ENCODE measurements around the gene TP53I11. TPM values are rescaled to one million over a fixed set of nuclear protein-coding genes. Genes with fewer than 3 reads are reported as not detected.

TP53I11 gene
- total RNA-seq, 1 donor from 2014 or later = 83.6 TPM

DNA sequence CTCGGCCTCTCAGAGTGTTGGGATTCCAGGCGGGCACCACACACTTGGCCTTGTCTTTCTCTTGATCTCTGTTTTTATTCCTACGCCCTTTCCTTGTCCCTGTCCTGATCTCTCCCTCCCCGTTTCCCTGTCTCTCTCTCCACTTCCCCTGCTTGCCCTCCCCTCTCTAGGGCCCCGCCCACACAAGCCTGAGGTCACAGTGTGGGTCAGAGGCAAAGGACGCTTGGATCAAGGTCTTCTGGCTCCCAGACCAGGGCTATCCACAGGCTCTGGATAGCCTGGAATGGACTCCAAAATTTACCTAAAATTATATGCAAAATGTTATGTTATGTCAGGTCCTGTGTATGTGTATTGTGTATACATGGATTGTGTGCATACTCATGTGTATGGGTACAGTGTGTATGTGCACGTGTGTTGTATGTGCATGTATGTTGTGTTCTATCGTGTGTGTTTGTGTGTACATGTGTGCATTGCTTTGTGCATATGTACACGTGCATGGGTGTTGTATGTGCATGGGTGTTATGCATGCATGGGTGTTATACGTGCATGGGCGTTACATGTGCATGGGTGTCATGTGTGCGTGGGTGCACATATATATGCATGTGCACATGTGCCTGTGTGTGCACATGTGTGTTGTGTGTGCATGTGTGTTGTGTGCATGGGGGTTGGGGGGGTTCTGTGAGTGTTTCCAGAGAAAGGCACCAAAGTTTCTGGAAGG lies 38.3 kb downstream of the TP53I11 start:
- no peaks in the 10 kb centered on the region for H3K27me3 Mint-ChIP-seq (ENCODE audit: low read depth)
- H3K27ac Mint-ChIP-seq (ENCODE audit: unreplicated experiment) = peak overlapping the region; percentile 93
- TF ChIP-seq, protein P1, sequence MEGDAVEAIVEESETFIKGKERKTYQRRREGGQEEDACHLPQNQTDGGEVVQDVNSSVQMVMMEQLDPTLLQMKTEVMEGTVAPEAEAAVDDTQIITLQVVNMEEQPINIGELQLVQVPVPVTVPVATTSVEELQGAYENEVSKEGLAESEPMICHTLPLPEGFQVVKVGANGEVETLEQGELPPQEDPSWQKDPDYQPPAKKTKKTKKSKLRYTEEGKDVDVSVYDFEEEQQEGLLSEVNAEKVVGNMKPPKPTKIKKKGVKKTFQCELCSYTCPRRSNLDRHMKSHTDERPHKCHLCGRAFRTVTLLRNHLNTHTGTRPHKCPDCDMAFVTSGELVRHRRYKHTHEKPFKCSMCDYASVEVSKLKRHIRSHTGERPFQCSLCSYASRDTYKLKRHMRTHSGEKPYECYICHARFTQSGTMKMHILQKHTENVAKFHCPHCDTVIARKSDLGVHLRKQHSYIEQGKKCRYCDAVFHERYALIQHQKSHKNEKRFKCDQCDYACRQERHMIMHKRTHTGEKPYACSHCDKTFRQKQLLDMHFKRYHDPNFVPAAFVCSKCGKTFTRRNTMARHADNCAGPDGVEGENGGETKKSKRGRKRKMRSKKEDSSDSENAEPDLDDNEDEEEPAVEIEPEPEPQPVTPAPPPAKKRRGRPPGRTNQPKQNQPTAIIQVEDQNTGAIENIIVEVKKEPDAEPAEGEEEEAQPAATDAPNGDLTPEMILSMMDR (conservative IDR thresholded peaks at IDR 0.05) = no peak
- peak overlapping the region; percentile 34 for H3K4me3 Mint-ChIP-seq
- peaks cover 31% of the 10 kb centered on the region for H3K4me1 Mint-ChIP-seq
- no peaks in the 10 kb centered on the region for H3K9me3 Mint-ChIP-seq
- H3K36me3 Mint-ChIP-seq (ENCODE audit: low read depth) = no peaks in the 10 kb centered on the region
- peak; percentile 29 for DNase-seq (ENCODE audit: low read depth, low spot score)

DNA sequence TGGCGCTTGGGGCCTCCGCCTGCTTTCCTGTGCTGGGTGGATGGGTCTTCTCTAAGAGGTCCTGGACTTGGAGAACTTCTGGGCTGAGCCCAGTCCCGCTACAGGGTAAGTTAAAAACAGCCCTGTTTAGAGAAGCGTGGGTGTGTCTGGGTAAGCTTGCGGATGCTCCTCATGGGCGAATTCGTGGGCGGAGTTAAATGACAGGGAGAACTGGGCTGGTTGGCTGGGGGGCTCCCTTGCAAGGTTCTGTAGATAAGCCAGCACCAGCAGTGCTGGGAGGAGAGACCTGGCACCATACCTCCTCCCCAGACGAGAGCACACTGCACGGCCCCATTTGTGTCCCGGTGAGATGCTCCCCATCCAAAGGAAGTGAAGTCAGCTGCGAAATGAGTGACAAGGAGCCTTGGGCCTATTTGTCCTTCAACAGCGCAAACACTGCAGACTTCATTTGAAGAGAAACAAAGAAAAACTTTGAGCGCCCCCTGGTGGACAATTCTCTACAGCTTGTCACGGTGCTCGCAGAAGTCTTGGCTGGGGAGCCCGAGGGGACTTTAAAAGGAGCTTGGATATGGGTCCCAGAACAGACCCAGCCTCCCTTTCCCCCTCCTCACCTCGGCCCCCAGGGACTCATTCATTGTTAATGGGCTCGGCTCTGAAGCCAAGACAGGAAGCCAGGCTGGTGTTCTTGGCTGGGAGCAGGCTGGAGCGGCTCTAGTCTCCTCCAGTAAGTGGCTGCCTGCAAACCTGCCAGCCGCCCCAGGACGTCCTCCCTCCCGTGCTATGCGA lies 39.5 kb downstream of the TP53I11 start:
- Mint-ChIP-seq H3K27ac (ENCODE audit: unreplicated experiment) (peak overlapping the region; percentile 93), H3K4me3 (peak overlapping the region; percentile 29), H3K36me3 (ENCODE audit: low read depth) (no peaks in the 10 kb centered on the region), H3K4me1 (peaks cover 33% of the 10 kb centered on the region), H3K9me3 (no peaks in the 10 kb centered on the region), H3K27me3 (ENCODE audit: low read depth) (no peaks in the 10 kb centered on the region)
- TF ChIP-seq, protein P1 (conservative IDR thresholded peaks at IDR 0.05) = peak; percentile 96
- peak; percentile 99 for DNase-seq (ENCODE audit: low read depth, low spot score)

DNA sequence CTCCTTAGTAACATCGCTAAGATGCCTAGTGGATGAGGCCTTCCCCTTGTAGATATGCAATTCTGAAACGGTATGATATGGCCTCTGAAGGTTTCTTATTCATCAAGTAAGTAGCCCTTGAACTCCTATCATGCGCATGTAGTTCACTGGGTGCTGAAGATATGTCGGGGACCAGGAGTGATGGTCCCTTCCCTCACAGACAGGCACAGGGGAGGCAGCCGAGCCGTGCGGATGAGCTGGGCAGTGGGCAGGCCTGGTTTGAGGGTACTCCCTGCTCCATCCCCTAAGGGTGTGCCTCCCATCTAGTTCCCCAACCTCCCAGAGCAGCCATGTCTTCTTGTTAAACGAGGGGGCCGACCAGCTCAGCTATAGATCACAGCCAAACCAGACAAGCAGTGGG lies 40.1 kb downstream of the TP53I11 start:
- peaks cover 37% of the 10 kb centered on the region for H3K4me1 Mint-ChIP-seq
- no peak overlapping the region for H3K4me3 Mint-ChIP-seq
- TF ChIP-seq, protein P1 (conservative IDR thresholded peaks at IDR 0.05) = no peak
- no peaks in the 10 kb centered on the region for H3K9me3 Mint-ChIP-seq
- H3K27ac Mint-ChIP-seq (ENCODE audit: unreplicated experiment) = peak overlapping the region; percentile 30
- no peak for DNase-seq (ENCODE audit: low read depth, low spot score)
- no peaks in the 10 kb centered on the region for H3K27me3 Mint-ChIP-seq (ENCODE audit: low read depth)
- no peaks in the 10 kb centered on the region for H3K36me3 Mint-ChIP-seq (ENCODE audit: low read depth)

DNA sequence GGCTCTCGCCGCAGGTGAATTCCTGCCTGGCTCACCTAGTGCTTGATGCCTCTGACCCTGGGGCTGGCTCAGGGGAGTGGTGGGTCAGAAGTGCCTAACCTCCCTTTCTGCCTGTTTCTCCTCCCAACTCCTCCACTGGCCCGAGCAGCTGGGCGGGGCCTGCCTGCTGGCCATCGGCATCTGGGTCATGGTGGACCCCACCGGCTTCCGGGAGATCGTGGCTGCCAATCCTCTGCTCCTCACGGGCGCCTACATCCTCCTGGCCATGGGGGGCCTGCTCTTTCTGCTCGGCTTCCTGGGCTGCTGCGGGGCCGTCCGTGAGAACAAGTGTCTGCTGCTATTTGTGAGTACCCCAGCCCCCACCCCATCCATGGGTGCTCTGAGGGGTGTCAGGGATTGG lies 41.1 kb downstream of the TP53I11 start:
- H3K4me3 Mint-ChIP-seq = no peak overlapping the region
- H3K4me1 Mint-ChIP-seq = peaks cover 42% of the 10 kb centered on the region
- no peaks in the 10 kb centered on the region for H3K36me3 Mint-ChIP-seq (ENCODE audit: low read depth)
- DNase-seq (ENCODE audit: low read depth, low spot score) = no peak
- peak overlapping the region; percentile 50 for H3K27ac Mint-ChIP-seq (ENCODE audit: unreplicated experiment)
- H3K27me3 Mint-ChIP-seq (ENCODE audit: low read depth) = no peaks in the 10 kb centered on the region
- TF ChIP-seq, protein P1 (conservative IDR thresholded peaks at IDR 0.05) = no peak
- no peaks in the 10 kb centered on the region for H3K9me3 Mint-ChIP-seq

DNA sequence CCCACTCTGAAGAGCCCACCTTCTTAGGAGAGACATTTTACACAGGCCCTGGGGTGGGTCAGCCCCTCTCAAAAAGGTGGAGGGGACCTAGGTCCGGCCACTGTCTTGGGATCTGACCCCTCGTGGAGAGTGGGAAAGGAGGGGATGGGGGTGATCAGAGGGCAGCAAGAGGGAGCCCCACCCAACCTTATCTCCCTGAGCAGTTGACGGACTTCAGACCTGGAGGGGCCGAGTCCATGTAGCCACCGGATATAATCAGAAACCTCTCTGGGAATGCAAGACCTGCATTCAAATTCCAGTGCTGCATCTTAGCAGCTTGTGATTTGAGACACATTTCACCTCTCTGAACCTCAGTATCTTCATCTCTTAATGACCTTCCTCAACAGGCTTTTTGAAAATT lies 44.0 kb downstream of the TP53I11 start:
- peaks cover 32% of the 10 kb centered on the region for H3K4me1 Mint-ChIP-seq
- H3K4me3 Mint-ChIP-seq = no peak overlapping the region
- H3K27me3 Mint-ChIP-seq (ENCODE audit: low read depth) = no peaks in the 10 kb centered on the region

More for the DNA sequence above, 44.0 kb downstream of the TP53I11 start:
- no peaks in the 10 kb centered on the region for H3K9me3 Mint-ChIP-seq
- DNase-seq (ENCODE audit: low read depth, low spot score) = no peak
- peak overlapping the region; percentile 35 for H3K27ac Mint-ChIP-seq (ENCODE audit: unreplicated experiment)
- no peaks in the 10 kb centered on the region for H3K36me3 Mint-ChIP-seq (ENCODE audit: low read depth)
- TF ChIP-seq, protein P1 (conservative IDR thresholded peaks at IDR 0.05) = no peak
